Thyroid gland (tissue), 4 donors: ENCODE measurements around the gene LMTK3. TPM values are rescaled to one million over a fixed set of nuclear protein-coding genes. Genes with fewer than 3 reads are reported as not detected.

ENCODE experiments used
- DNase-seq, 2 donors: peaks; one replicate each; pipeline ENCODE4 v3.0.0-alpha.2; 2019
- H3K27ac ChIP-seq, 3 donors: fragments of 200-600 bp; sonication (generic); 1 replicate in 2 of 3; 2 replicates in 1 of 3; pipeline ENCODE4 v1.5.1; 2016 to 2019; ENCODE audit warnings: mild to moderate bottlenecking in 1 of 3, moderate library complexity in 1 of 3
- H3K27me3 ChIP-seq: fragments of 200-600 bp; sonication (generic); one replicate; pipeline ENCODE4 v1.5.1; 2019
- H3K36me3 ChIP-seq, 2 donors: fragments of 200-600 bp; sonication (generic); one replicate each; pipeline ENCODE4 v1.5.1; 2016 to 2019
- H3K4me1 ChIP-seq, 2 donors: fragments of 200-600 bp; sonication (generic); one replicate each; pipeline ENCODE4 v1.5.1; 2017 to 2019
- H3K4me3 ChIP-seq, 3 donors: fragments of 200-600 bp; sonication (generic); replicated peaks in 1 of 3; 1 replicate in 2 of 3; 2 replicates in 1 of 3; pipeline ENCODE4 v1.5.1; 2016; ENCODE audit warnings: mild to moderate bottlenecking in 1 of 3
- H3K9me3 ChIP-seq: fragments of 200-600 bp; sonication (generic); one replicate; pipeline ENCODE4 v1.5.1; 2017
- CTCF ChIP-seq, 6 experiments: fragments of 200-600 bp in 3 of 6; fragments of 450-650 bp in 3 of 6; sonication (generic) in 3 of 6; IDR thresholded peaks; one replicate each; pipeline ENCODE4 v1.5.1; 2016 to 2019; ENCODE audit warnings: antibody characterized with exemption in 6 of 6, mild to moderate bottlenecking in 2 of 6, inconsistent platforms in 1 of 6, moderate library complexity in 1 of 6
- POLR2A ChIP-seq, 2 donors: fragments of 450-650 bp; IDR thresholded peaks; one replicate each; pipeline ENCODE4 v1.6.1; 2017; ENCODE audit warnings: antibody characterized with exemption in 2 of 2, mild to moderate bottlenecking in 2 of 2, moderate library complexity in 1 of 2
- whole genome bisulfite sequencing, 2 donors: methylation state at CpG; one replicate each; pipeline ENCODE4 v1.1.5; 2017; 5-methylcytosine and 5-hydroxymethylcytosine counted together
- intact Hi-C: fragments of 100-400 bp; cut with DNase I; formaldehyde crosslinking; loops from one replicate; pipeline ENCODE4 v1.15.1; 2023
- total RNA-seq, 4 donors: library from RNA; depleted of rRNA; stranded (reverse); fragments of >200 nt; gene quantifications; one replicate each; pipeline ENCODE4 v1.2.3, GENCODE V29; 2016

The LMTK3 gene
- total RNA-seq, 4 donors from 2014 or later = 3.0 to 7.1 (median 4.6) TPM

GRCh38 chr19:48458016-48458415, 53.6 kb downstream of the LMTK3 start:
- no peaks in the 10 kb centered on the region for H3K9me3 ChIP-seq
- H3K27me3 ChIP-seq = no peaks in the 10 kb centered on the region
- H3K36me3 ChIP-seq = peaks cover 11 to 16% of the 10 kb centered on the region in 2 donors
- intact Hi-C loops = no loop called here
- DNase-seq = no peak
- no peak for TF ChIP-seq CTCF (IDR thresholded peaks at IDR 0.05)
- no peak for TF ChIP-seq POLR2A (IDR thresholded peaks at IDR 0.05)
- no peak overlapping the region for H3K27ac ChIP-seq
- no peaks in the 10 kb centered on the region for H3K4me1 ChIP-seq
- H3K4me3 ChIP-seq = no peak overlapping the region
- WGBS, 2 donors = 94 to 95% methylated on average over 2 of the region's 2 CpGs

- Histone ChIP-seq H3K9me3 (no peaks in the 10 kb centered on the region), H3K27me3 (no peaks in the 10 kb centered on the region), H3K4me3 (no peak overlapping the region), H3K27ac (no peak overlapping the region), H3K4me1 (no peaks in the 10 kb centered on the region), H3K36me3 (peaks cover 21 to 26% of the 10 kb centered on the region in 2 donors)
- no peak for DNase-seq
- 97 to 98% methylated on average over 4 of the region's 4 CpGs for WGBS, 2 donors
- intact Hi-C loops = no loop called here
- TF ChIP-seq CTCF (IDR thresholded peaks at IDR 0.05) = no peak
- no peak for TF ChIP-seq POLR2A (IDR thresholded peaks at IDR 0.05)
Measured at GRCh38 chr19:48456864-48457263, 54.8 kb downstream of the LMTK3 start.

- WGBS, 2 donors = 94 to 100% methylated on average over 2 to 11 of the region's 11 CpGs
- no peaks in the 10 kb centered on the region for H3K9me3 ChIP-seq
- H3K4me3 ChIP-seq = no peak overlapping the region
- DNase-seq = no peak
- no peak overlapping the region for H3K27ac ChIP-seq
- peaks cover 29 to 34% of the 10 kb centered on the region in 2 donors for H3K36me3 ChIP-seq
- H3K4me1 ChIP-seq = no peaks in the 10 kb centered on the region
- intact Hi-C loops = no loop called here
- H3K27me3 ChIP-seq = no peaks in the 10 kb centered on the region
- TF ChIP-seq CTCF (IDR thresholded peaks at IDR 0.05) (no peak), POLR2A (IDR thresholded peaks at IDR 0.05) (no peak)
Measured at GRCh38 chr19:48455908-48456562, 55.6 kb downstream of the LMTK3 start.

GRCh38 chr19:48455171-48455907, 56.3 kb downstream of the LMTK3 start, which contains the start of gene KCNJ14:
Gene KCNJ14, plus strand, starts transcription at chr19:48455574. Its CDS starts 6,151 bp downstream, at chr19:48461725.
- no peak within 1 kb of the TSS for H3K4me3 ChIP-seq
- WGBS, 2 donors = 86 to 88% methylated on average over 13 to 16 of the region's 16 CpGs
- DNase-seq = no peak
- H3K36me3 ChIP-seq = peaks cover 36 to 41% of the 10 kb centered on the region in 2 donors
- H3K4me1 ChIP-seq = no peaks in the 10 kb centered on the region
- no peaks in the 10 kb centered on the region for H3K9me3 ChIP-seq
- no peaks in the 10 kb centered on the region for H3K27me3 ChIP-seq
- intact Hi-C loops = no loop called here
- TF ChIP-seq CTCF (IDR thresholded peaks at IDR 0.05) = no peak
- no peak for TF ChIP-seq POLR2A (IDR thresholded peaks at IDR 0.05)
- no peak within 1 kb of the TSS for H3K27ac ChIP-seq

DNA sequence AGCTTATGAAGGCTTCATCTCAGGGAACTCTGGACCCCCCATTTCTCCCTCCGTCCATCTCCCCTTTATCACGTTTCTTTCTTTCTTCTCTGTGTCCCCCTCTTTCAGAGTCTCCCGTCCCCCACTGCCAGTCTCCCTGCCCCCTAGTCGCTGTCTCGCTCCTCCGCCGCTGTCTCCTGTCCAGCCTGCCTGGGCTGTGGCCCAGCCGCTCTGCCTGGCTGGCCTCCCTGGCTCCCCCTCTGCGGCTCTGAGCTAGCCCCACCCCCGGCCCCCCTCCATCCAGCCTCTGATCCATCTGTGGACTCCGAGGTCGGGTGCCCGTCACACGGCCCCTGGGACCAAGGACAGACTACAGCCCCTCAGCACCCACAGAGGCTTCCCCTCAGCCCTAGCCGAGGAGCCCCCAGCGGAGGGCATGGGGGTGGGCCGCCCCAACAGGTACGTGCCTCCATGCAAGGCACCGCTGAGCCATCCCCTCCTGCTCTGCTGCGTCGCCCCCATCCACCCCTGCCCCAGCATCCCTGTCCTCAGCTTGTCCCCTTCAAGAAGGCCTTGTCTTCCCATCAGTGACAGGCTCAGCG, 57.4 kb downstream of the LMTK3 start:
- H3K9me3 ChIP-seq = no peaks in the 10 kb centered on the region
- no peaks in the 10 kb centered on the region for H3K27me3 ChIP-seq
- H3K4me3 ChIP-seq = no peak overlapping the region
- no peaks in the 10 kb centered on the region for H3K4me1 ChIP-seq
- DNase-seq = no peak
- intact Hi-C loops = no loop called here
- H3K27ac ChIP-seq = no peak overlapping the region
- TF ChIP-seq CTCF (IDR thresholded peaks at IDR 0.05) (no peak), POLR2A (IDR thresholded peaks at IDR 0.05) (no peak)
- 85 to 92% methylated on average over 22 of the region's 22 CpGs for WGBS, 2 donors
- peaks cover 45 to 49% of the 10 kb centered on the region in 2 donors for H3K36me3 ChIP-seq
